Brain microvascular endothelial cell (primary cell): Measurements from ENCODE around the gene HMCN2.

Source experiments
- DNase-seq: peaks from one replicate; pipeline ENCODE4 v3.0.0-alpha.2; 2020
- H3K27ac ChIP-seq: fragments of 250-450 bp; sonication (Bioruptor Pico); 2 replicates; pipeline ENCODE4 v1.5.1; 2020; ENCODE audit warnings: mild to moderate bottlenecking, moderate library complexity
- H3K27me3 ChIP-seq: fragments of 250-450 bp; sonication (Bioruptor Pico); replicated peaks from 2 replicates; pipeline ENCODE4 v1.5.1; 2020; ENCODE audit warnings: mild to moderate bottlenecking
- H3K36me3 ChIP-seq: fragments of 250-450 bp; sonication (Bioruptor Pico); replicated peaks from 2 replicates; pipeline ENCODE4 v1.5.1; 2020; ENCODE audit warnings: mild to moderate bottlenecking
- H3K4me3 ChIP-seq: 2 replicates; pipeline ENCODE4 v1.5.1; 2011; ENCODE audit warnings: low read depth, mild to moderate bottlenecking, control low read depth, low read length, moderate library complexity
- CTCF ChIP-seq: IDR thresholded peaks from 2 replicates; pipeline ENCODE4 v1.5.1; 2011; ENCODE audit warnings: low read depth, mild to moderate bottlenecking, moderate library complexity, low read length, control low read depth, inconsistent platforms; ENCODE audit errors: missing control alignments
- in situ Hi-C: cut with HindIII; loops from 2 replicates; pipeline ENCODE4 v1.10.0; 2017; ENCODE audit warnings: low sequenced_read_pairs, low pct_ligation_motif_present

HMCN2 gene

GRCh38 chr9:130473566-130473965, 208.0 kb downstream of the HMCN2 start:
- Histone ChIP-seq H3K27ac (no peak overlapping the region), H3K27me3 (peaks cover 27% of the 10 kb centered on the region), H3K36me3 (no peaks in the 10 kb centered on the region), H3K4me3 (no peak overlapping the region)
- TF ChIP-seq CTCF, result no peak
- in situ Hi-C loops, result no loop called here
- DNase-seq, result no peak

GRCh38 chr9:130474106-130474505, 208.5 kb downstream of the HMCN2 start:
- Histone ChIP-seq H3K4me3 (no peak overlapping the region), H3K27me3 (peaks cover 25% of the 10 kb centered on the region), H3K36me3 (no peaks in the 10 kb centered on the region), H3K27ac (no peak overlapping the region)
- no peak for DNase-seq
- no peak for TF ChIP-seq CTCF
- in situ Hi-C loops, result no loop called here

GRCh38 chr9:130476151-130476730, 210.7 kb downstream of the HMCN2 start:
- Histone ChIP-seq H3K27me3 (peaks cover 18% of the 10 kb centered on the region), H3K27ac (no peak overlapping the region), H3K4me3 (no peak overlapping the region), H3K36me3 (no peaks in the 10 kb centered on the region)
- DNase-seq, result no peak
- in situ Hi-C loops, result no loop called here
- TF ChIP-seq CTCF, result no peak

- DNase-seq, result no peak
- no peak overlapping the region for H3K27ac ChIP-seq
- no peak overlapping the region for H3K4me3 ChIP-seq
- in situ Hi-C loops, result no loop called here
- H3K27me3 ChIP-seq, result peaks cover 25% of the 10 kb centered on the region
- TF ChIP-seq CTCF, result no peak
- H3K36me3 ChIP-seq, result no peaks in the 10 kb centered on the region
These were observed 212.0 kb downstream of the HMCN2 start for GRCh38 chr9:130477564-130477963.

GRCh38 chr9:130478152-130478551, 212.6 kb downstream of the HMCN2 start:
- peaks cover 24% of the 10 kb centered on the region for H3K27me3 ChIP-seq
- in situ Hi-C loops, result no loop called here

More at GRCh38 chr9:130478152-130478551, 212.6 kb downstream of the HMCN2 start:
- Histone ChIP-seq H3K4me3 (no peak overlapping the region), H3K36me3 (no peaks in the 10 kb centered on the region), H3K27ac (no peak overlapping the region)
- no peak for DNase-seq
- no peak for TF ChIP-seq CTCF
